DND-41 (cell line): Measurements from ENCODE around the gene OSBPL8.

Experiments used
- ATAC-seq: fragments of 200-7000 bp; cut with Tn5 transposase; 3 replicates; pipeline ENCODE4 v1.9.1; 2021; ENCODE audit warnings: low read depth; ENCODE audit not compliant: insufficient read depth
- DNase-seq: peaks from one replicate; pipeline ENCODE4 v3.0.0-alpha.2; 2020
- H2AFZ ChIP-seq: 2 replicates; pipeline ENCODE4 v1.6.0; 2012; ENCODE audit warnings: low read depth, low read length
- H3K27ac ChIP-seq: 2 replicates; pipeline ENCODE4 v1.5.1; 2012; ENCODE audit warnings: low read length, inconsistent platforms
- H3K27me3 ChIP-seq: fragments of 200-600 bp; sonication (generic); 2 replicates; pipeline ENCODE4 v1.6.0; 2012; ENCODE audit warnings: low read length, mild to moderate bottlenecking, inconsistent platforms; ENCODE audit not compliant: insufficient read depth, poor library complexity
- H3K36me3 ChIP-seq: 2 replicates; pipeline ENCODE4 v1.5.1; 2012; ENCODE audit warnings: low read length, inconsistent platforms; ENCODE audit not compliant: insufficient read depth
- H3K4me1 ChIP-seq: 2 replicates; pipeline ENCODE4 v1.5.1; 2012; ENCODE audit warnings: mild to moderate bottlenecking, low read length; ENCODE audit not compliant: insufficient read depth
- H3K4me2 ChIP-seq: 2 replicates; pipeline ENCODE4 v1.6.0; 2012; ENCODE audit warnings: mild to moderate bottlenecking, moderate library complexity, low read length, inconsistent platforms; ENCODE audit not compliant: insufficient read depth
- H3K4me3 ChIP-seq, 2 experiments: fragments of 200-600 bp in 1 of 2; shearing (Covaris generic) in 1 of 2; 2 replicates each; pipeline ENCODE4 v1.5.1; 2012 to 2016; ENCODE audit warnings: inconsistent platforms in 2 of 2, low read length in 2 of 2, mild to moderate bottlenecking in 2 of 2, low read depth in 1 of 2, moderate library complexity in 1 of 2
- H3K79me2 ChIP-seq: 2 replicates; pipeline ENCODE4 v1.6.0; 2012; ENCODE audit warnings: low read length, inconsistent platforms; ENCODE audit not compliant: insufficient read depth
- H3K9ac ChIP-seq: 2 replicates; pipeline ENCODE4 v1.6.0; 2012; ENCODE audit warnings: low read depth, mild to moderate bottlenecking, inconsistent platforms, low read length, moderate library complexity
- H3K9me3 ChIP-seq: 2 replicates; pipeline ENCODE4 v1.5.1; 2012; ENCODE audit warnings: low read length, moderate library complexity, mild to moderate bottlenecking, inconsistent platforms; ENCODE audit not compliant: insufficient read depth, severe bottlenecking
- H4K20me1 ChIP-seq: 2 replicates; pipeline ENCODE4 v1.6.0; 2012; ENCODE audit warnings: low read length; ENCODE audit not compliant: insufficient read depth
- EZH2 ChIP-seq: IDR thresholded peaks from 3 replicates; pipeline ENCODE4 v1.6.1; 2012; ENCODE audit warnings: borderline replicate concordance, low read depth, mild to moderate bottlenecking, moderate library complexity, low read length, inconsistent platforms; ENCODE audit not compliant: severe bottlenecking
- TF ChIP-seq, protein P1 (sequence below): IDR thresholded peaks from 2 replicates; pipeline ENCODE4 v1.5.1; 2012; ENCODE audit warnings: borderline replicate concordance, low read length, moderate library complexity, mild to moderate bottlenecking; ENCODE audit not compliant: poor library complexity, severe bottlenecking; ENCODE audit errors: extremely low read depth

OSBPL8 gene

DNA sequence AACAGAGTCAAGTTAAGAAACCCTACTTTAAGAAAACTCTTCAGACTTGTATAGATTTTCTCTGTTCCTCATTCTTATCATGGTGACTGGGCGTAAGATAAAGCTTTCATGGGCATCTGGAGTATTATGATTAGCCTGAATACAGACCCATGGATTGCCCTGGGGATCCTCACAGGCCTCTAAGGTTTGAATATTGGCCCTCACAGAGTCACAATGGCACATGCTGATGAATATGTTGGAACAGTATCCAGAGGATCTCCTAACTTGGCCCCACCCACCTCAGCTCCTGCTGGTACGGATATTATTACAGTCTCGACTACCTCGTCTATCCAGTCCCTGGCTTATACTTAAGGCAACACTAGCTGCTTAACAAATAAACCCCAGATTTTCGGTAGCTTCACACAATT lies 8.1 kb downstream of the OSBPL8 start:
- TF ChIP-seq EZH2, result no peak
- TF ChIP-seq, protein P1, sequence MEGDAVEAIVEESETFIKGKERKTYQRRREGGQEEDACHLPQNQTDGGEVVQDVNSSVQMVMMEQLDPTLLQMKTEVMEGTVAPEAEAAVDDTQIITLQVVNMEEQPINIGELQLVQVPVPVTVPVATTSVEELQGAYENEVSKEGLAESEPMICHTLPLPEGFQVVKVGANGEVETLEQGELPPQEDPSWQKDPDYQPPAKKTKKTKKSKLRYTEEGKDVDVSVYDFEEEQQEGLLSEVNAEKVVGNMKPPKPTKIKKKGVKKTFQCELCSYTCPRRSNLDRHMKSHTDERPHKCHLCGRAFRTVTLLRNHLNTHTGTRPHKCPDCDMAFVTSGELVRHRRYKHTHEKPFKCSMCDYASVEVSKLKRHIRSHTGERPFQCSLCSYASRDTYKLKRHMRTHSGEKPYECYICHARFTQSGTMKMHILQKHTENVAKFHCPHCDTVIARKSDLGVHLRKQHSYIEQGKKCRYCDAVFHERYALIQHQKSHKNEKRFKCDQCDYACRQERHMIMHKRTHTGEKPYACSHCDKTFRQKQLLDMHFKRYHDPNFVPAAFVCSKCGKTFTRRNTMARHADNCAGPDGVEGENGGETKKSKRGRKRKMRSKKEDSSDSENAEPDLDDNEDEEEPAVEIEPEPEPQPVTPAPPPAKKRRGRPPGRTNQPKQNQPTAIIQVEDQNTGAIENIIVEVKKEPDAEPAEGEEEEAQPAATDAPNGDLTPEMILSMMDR, result no peak
- peaks cover 67% of the 10 kb centered on the region for H4K20me1 ChIP-seq
- ATAC-seq, result no peak
- H3K27me3 ChIP-seq, result no peaks in the 10 kb centered on the region
- no peak overlapping the region for H3K4me3 ChIP-seq
- no peaks in the 10 kb centered on the region for H3K36me3 ChIP-seq
- H3K27ac ChIP-seq, result no peak overlapping the region
- H3K79me2 ChIP-seq, result peaks cover 97% of the 10 kb centered on the region
- H3K4me1 ChIP-seq, result peaks cover 17% of the 10 kb centered on the region
- no peak overlapping the region for H3K9ac ChIP-seq
- H2AFZ ChIP-seq, result no peak overlapping the region
- no peak for DNase-seq
- no peak overlapping the region for H3K4me2 ChIP-seq
- no peaks in the 10 kb centered on the region for H3K9me3 ChIP-seq

DNA sequence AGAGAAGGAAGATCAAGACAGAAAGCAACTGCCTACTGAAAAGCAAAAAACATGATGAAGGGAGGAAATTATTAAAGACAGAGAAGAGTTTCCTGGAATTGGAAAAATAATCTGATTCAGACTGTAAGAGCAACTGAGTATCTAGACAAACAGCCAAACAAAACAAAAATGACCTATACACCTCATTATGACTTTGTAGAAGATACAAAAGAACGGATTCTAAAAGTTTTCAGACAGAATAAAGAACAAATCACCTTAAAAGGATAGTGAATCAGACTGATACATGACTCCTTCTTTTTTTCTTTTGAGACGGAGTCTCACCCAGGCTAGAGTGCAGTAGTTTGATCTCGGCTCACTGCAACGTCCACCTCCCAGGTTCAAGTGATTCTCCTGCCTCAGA lies 10.4 kb downstream of the OSBPL8 start:
- Histone ChIP-seq H2AFZ (no peak overlapping the region), H3K4me1 (peaks cover 10% of the 10 kb centered on the region; the same call in 1 of the 2 replicates), H3K9ac (no peak overlapping the region), H3K79me2 (peaks cover 96% of the 10 kb centered on the region), H3K4me2 (no peak overlapping the region), H3K36me3 (no peaks in the 10 kb centered on the region), H3K27me3 (no peaks in the 10 kb centered on the region), H4K20me1 (peaks cover 57% of the 10 kb centered on the region), H3K4me3 (no peak overlapping the region), H3K27ac (no peak overlapping the region), H3K9me3 (no peaks in the 10 kb centered on the region)
- ATAC-seq (no peak), DNase-seq (no peak)
- no peak for TF ChIP-seq EZH2
- TF ChIP-seq, protein P1, result no peak

DNA sequence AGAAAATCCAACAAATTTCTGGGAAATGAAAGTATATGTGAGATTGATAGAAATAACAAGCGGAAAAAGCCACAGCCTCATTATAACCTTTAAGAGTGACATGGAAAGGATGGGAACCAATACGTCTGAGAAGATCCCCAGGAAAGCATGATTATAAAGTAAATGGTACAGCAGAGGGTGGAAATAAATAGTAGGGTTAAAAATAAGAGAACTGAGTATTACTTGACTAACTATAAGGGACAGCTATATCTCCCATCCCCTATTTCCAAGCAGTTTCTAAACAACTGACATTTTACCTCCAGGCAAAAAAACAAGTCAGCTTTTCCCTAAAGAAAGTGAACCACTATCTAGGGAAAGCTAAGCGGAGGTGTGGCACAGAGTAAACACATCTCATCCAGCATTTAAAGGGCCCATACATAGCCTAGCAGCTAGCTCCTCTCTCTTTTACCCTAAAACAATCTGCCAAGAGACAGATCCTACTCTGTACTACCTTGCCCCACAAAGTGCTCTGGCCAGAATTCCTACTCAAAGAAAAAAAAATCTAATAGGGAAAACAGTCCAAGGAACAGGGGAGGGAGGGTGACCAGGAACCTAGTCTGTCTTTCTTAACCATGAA lies 11.2 kb downstream of the OSBPL8 start:
- H3K9ac ChIP-seq, result no peak overlapping the region
- no peaks in the 10 kb centered on the region for H3K9me3 ChIP-seq
- no peak overlapping the region for H3K4me2 ChIP-seq
- no peak overlapping the region for H2AFZ ChIP-seq
- H3K4me3 ChIP-seq, result no peak overlapping the region
- peaks cover 57% of the 10 kb centered on the region for H4K20me1 ChIP-seq
- H3K27me3 ChIP-seq, result no peaks in the 10 kb centered on the region
- H3K79me2 ChIP-seq, result peaks cover 96% of the 10 kb centered on the region
- H3K36me3 ChIP-seq, result no peaks in the 10 kb centered on the region
- DNase-seq (no peak), ATAC-seq (no peak)
- no peak overlapping the region for H3K27ac ChIP-seq
- peaks cover 8% of the 10 kb centered on the region; the same call in 1 of the 2 replicates for H3K4me1 ChIP-seq
- no peak for TF ChIP-seq EZH2
- TF ChIP-seq, protein P1, result no peak
